OCI-LY3 (cell line): Measurements from ENCODE around the gene UNC5C.

Experiments used
- CTCF ChIP-seq: fragments of 200-600, 300-600 bp; sonication (generic); IDR thresholded peaks from 2 replicates; pipeline ENCODE4 v1.5.1; 2014; ENCODE audit warnings: antibody characterized with exemption, low read length, low read depth
- EZH2phosphoT487 ChIP-seq: fragments of 200-600 bp; shearing (Covaris generic); IDR thresholded peaks from 2 replicates; pipeline ENCODE4 v1.6.1; 2018; ENCODE audit warnings: antibody characterized with exemption, mixed run types, low read depth

- TF ChIP-seq CTCF (no peak), EZH2phosphoT487 (no peak)
These were observed 45.2 kb upstream of the UNC5C start for GRCh38 chr4:95594013-95594412.
